ENCODE data around the gene CD47.

Gene CD47

DNA sequence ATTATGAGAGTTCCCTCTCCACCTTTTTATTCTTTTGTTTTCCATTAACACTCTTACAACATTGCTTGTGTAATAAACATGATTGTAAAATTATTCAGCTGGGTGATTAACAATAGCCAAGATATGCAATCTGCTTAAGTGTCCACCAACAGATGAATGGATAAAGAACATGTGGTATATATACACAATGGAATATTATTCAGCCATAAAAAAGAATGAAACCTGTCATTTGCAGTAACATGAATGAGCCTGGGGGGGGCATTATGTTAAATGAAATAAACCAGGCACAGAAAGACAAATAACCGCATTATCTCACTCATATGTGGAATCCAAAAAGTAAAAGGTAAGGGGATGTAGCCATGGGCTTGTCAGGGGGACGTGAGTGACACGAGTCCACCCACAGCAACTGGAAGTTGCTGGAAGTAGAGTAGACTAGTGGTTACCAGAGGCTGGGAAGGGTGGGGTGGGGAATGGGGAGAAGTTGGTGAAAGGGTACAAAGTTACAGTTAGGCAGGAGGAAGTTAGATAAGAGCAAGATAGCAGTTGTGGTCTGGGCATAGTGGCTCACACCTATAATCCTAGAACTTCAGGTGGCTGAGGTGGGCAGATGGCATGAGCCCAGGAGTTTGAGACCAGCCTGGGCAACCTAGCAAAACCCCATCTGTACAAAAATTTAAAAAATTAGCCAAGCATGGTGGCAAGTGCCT, 28.7 kb upstream of the CD47 start:
- DNase-seq, result no peak
- in situ Hi-C loops (cut with HindIII; ENCODE audit: low pct_ligation_motif_present, low pct_unique_long_range_greater_than_20kb, low sequenced_read_pairs), result no loop called here

GRCh38 chr3:108118038-108118768, 27.4 kb upstream of the CD47 start:
- in situ Hi-C loops (cut with HindIII; ENCODE audit: low pct_ligation_motif_present, low pct_unique_long_range_greater_than_20kb, low sequenced_read_pairs), result no loop called here
- no peak for DNase-seq

GRCh38 chr3:108117241-108117775, 26.5 kb upstream of the CD47 start:
- peak; percentile 26 for DNase-seq
- in situ Hi-C loops (cut with HindIII; ENCODE audit: low pct_ligation_motif_present, low pct_unique_long_range_greater_than_20kb, low sequenced_read_pairs), result no loop called here

GRCh38 chr3:108114423-108115065, 23.7 kb upstream of the CD47 start:
- no peak for DNase-seq
- in situ Hi-C loops (cut with HindIII; ENCODE audit: low pct_ligation_motif_present, low pct_unique_long_range_greater_than_20kb, low sequenced_read_pairs), result no loop called here

DNA sequence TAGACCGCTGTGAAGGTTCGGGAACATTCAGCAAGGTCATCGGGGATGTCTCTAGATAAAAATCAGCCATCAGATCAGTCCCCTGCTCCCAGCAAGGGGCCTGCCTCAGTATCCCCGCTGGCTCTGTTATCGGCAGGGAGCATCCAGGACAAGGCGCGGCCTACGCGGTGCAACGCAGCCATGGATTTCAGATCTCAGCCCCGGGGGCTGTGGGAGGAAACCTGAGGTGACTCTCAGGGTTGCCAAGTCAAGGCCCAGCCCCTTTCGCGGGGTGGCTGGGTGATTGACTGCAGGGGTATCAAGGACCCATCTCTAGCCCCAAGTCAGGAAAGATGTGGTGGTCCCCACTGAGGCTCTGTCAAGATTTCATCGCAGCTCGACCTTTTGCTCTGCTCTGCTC, 23.1 kb upstream of the CD47 start:
- DNase-seq, result no peak

GRCh38 chr3:108110934-108111333, 20.1 kb upstream of the CD47 start:
- DNase-seq, result no peak
- in situ Hi-C loops (cut with HindIII; ENCODE audit: low pct_ligation_motif_present, low pct_unique_long_range_greater_than_20kb, low sequenced_read_pairs), result no loop called here

More for the DNA sequence above, 23.1 kb upstream of the CD47 start:
- in situ Hi-C loops (cut with HindIII; ENCODE audit: low pct_ligation_motif_present, low pct_unique_long_range_greater_than_20kb, low sequenced_read_pairs), result no loop called here

DNA sequence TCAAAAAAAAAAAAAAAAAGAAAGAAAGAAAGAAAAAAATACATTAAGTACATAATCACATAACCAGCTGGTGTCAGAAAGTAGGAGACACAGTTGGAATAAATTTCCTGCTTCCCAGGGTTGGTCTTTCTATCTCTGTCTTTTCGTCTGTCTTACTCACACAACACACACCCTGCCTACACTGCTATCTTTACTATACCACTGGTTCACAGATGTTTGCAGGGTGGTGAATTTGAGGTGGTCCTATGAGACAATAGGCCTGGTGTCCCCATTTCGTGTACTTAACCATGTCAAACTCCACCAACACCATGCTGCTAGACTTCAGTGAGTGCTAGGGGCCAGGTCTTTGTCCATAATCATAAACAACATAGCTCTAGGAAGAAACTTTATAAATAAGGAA, 17.6 kb upstream of the CD47 start:
- in situ Hi-C loops (cut with HindIII; ENCODE audit: low pct_ligation_motif_present, low pct_unique_long_range_greater_than_20kb, low sequenced_read_pairs), result no loop called here
- DNase-seq, result no peak

GRCh38 chr3:108106449-108106848, 15.6 kb upstream of the CD47 start:
- in situ Hi-C loops (cut with HindIII; ENCODE audit: low pct_ligation_motif_present, low pct_unique_long_range_greater_than_20kb, low sequenced_read_pairs), result no loop called here
- no peak for DNase-seq

- DNase-seq, result no peak
- in situ Hi-C loops (cut with HindIII; ENCODE audit: low pct_ligation_motif_present, low pct_unique_long_range_greater_than_20kb, low sequenced_read_pairs), result no loop called here
These were observed 15.2 kb upstream of the CD47 start for GRCh38 chr3:108106031-108106430.

GRCh38 chr3:108103886-108104797, 13.3 kb upstream of the CD47 start:
- DNase-seq, result no peak
- in situ Hi-C loops (cut with HindIII; ENCODE audit: low pct_ligation_motif_present, low pct_unique_long_range_greater_than_20kb, low sequenced_read_pairs), result no loop called here

DNA sequence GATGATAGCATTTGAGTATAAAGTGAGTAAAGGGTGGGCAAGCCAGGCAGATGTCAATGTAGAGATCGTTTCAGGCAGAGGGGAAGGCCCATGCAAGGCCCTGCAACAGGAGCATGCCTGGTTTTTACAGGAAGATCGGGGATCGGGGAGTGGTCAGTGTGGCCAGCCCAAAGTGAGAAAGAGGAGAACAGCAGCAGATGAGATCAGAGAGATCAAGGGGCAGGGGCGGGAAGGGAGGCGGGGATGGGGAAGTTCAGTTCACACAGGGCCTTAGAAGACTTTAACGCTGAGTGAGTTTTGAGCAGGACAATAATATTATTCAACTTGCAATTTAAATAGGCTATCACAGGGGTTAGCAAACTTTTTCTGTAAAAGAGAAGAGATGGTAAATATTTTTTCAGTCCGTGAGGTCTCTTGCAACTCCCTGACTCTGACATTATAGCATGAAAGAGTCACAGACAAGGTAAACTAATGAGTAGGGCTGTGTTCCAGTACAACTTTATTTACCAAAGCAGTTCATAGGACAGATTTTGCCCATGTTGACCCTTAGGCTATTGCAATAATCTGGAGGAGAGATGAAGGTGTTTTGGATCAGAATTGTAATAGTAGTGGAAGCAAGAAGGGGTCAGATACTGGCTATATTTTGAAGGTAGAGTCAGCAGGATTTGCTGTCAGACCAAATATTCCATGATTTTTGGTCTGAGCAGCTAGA, 12.4 kb upstream of the CD47 start:
- DNase-seq, result no peak
- in situ Hi-C loops (cut with HindIII; ENCODE audit: low pct_ligation_motif_present, low pct_unique_long_range_greater_than_20kb, low sequenced_read_pairs), result no loop called here

GRCh38 chr3:108102420-108103039, 11.7 kb upstream of the CD47 start:
- no peak for DNase-seq
- in situ Hi-C loops (cut with HindIII; ENCODE audit: low pct_ligation_motif_present, low pct_unique_long_range_greater_than_20kb, low sequenced_read_pairs), result no loop called here

DNA sequence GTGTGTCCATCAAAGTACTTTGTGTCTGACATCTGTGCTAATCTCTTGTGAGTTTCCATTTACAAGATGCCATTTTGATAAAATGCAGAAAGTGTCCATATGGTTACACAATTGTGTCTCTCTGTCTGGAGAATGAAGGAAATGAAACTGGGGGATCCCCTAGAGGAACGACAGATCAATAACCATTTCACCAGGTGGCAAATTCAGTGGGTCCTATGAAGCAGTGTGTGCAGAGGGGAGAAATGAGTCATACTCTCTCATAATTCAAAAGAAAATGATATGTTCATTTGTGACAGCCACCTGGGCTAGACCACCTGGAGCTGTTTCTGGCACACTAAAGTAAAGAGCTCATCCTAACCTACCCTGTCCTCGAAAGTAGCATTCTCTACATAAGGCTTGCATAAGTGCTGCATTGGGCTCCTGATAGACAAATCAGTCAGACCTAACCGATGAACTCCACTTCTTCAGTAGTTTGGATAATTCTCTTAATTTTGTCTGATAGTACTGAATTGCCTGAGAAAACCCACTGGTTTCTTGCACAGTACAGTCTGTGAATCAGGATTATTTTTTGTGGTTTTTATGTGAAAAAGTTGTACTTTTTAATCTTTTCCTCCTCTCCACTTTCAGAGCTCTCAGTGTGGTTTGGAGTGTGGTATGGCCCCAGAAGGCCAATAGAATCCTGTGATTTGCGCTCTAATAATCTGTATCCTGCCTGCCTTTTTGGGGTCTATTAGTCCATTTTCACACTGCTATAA, 10.3 kb upstream of the CD47 start:
- no peak for DNase-seq
- in situ Hi-C loops (cut with HindIII; ENCODE audit: low pct_ligation_motif_present, low pct_unique_long_range_greater_than_20kb, low sequenced_read_pairs), result no loop called here

- no peak for DNase-seq
- in situ Hi-C loops (cut with HindIII; ENCODE audit: low pct_ligation_motif_present, low pct_unique_long_range_greater_than_20kb, low sequenced_read_pairs), result no loop called here
These were observed 9.0 kb upstream of the CD47 start for GRCh38 chr3:108099679-108100428.

DNA sequence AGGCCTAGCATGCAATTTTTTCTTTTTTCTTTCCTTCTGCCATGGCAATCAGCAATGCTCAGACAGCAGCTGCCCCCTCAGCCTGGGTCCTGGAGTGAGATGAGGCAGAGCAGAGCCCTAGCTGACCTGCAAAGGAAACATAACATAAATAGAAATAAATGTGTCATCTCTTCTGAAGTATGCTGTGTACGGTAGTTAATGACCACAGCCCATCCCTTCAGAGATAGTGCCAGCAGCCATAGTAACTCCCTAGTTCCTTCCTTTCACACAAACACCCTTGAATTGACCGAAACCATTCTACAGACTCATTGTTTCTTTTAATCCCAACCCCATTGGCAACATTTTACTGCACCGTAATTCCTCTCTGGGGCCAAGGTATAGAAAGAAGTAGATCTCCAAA, 8.4 kb upstream of the CD47 start:
- in situ Hi-C loops (cut with HindIII; ENCODE audit: low pct_ligation_motif_present, low pct_unique_long_range_greater_than_20kb, low sequenced_read_pairs), result no loop called here

GRCh38 chr3:108098003-108098370, 7.2 kb upstream of the CD47 start:
- no peak for DNase-seq

More for the DNA sequence above, 8.4 kb upstream of the CD47 start:
- DNase-seq, result no peak

More at GRCh38 chr3:108098003-108098370, 7.2 kb upstream of the CD47 start:
- in situ Hi-C loops (cut with HindIII; ENCODE audit: low pct_ligation_motif_present, low pct_unique_long_range_greater_than_20kb, low sequenced_read_pairs), result no loop called here

Data from ACHN (cell line).